Measurements from ENCODE around the gene SCN5A. TPM values are rescaled to one million over a fixed set of nuclear protein-coding genes. Genes with fewer than 3 reads are reported as not detected.

Gene SCN5A
- total and polyA plus RNA-seq, 2 experiments from 2014 or later, result 0.97 to 1.3 TPM

DNA sequence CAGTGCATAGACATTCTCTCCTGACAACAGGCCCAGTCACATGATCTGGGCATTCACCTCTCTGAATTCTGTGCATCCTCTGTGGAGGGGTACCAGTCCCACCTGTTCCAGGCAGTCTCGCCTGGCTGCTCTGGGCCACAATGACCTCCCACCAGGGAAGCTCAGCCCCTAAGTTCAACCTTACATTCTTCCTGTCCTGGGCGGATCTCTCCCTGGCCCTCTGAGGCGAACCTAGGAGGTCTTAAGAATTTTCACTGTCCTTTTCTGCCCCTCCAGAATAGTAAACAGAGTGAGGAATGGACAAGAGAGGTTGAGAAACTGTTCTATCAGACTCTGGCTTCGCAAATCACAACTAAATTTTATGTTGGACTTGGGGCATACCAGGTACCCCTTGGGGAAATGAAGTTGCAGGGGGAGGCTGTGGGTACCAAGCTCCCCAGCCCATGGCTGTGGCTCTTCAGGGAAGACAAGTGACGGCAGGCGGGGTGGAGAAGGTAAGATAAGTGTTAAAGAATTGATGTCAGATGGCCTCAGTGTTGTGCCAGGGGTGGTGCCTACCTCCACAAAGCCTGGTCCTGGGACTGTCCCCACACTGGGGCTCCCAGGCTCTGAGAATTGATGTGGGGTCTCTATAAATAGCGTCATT, 5.3 kb downstream of the SCN5A start:
- no peak for DNase-seq (ENCODE audit: low spot score)
- Histone ChIP-seq H3K79me2 (no peaks in the 10 kb centered on the region), H3K4me1 (ENCODE audit: insufficient read depth) (peaks cover 4% of the 10 kb centered on the region)

DNA sequence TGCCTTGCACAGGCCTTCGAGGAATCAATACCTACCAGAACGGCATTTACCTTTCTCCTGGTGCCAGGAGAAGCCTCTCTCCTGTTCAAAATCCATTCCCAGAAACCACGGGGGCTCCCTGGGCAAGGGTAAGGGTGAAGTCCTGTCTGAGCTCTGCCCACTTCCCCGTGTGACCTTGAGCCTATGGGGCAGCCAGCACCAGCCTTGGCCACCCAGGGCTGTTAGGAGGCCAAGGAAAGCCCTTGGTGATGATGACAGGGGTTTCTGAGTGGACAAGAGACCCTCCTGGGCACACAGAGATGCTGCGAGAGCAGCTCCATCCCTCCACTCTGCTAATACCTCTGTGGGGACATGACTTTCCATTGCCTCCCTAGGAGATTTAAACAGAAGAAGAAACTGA, 5.9 kb downstream of the SCN5A start:
- Histone ChIP-seq H3K27me3 (peaks cover 36% of the 10 kb centered on the region), H3K9me2 (replicated peaks; ENCODE audit: insufficient read depth) (no peaks in the 10 kb centered on the region), H3K27ac (no peak overlapping the region), H4K20me1 (ENCODE audit: insufficient read depth, poor library complexity, severe bottlenecking) (no peaks in the 10 kb centered on the region), H3K79me2 (no peaks in the 10 kb centered on the region), H2AFZ (no peak overlapping the region), H3K4me2 (no peak overlapping the region), H3K36me3 (replicated peaks; ENCODE audit: insufficient read depth, low read depth) (no peaks in the 10 kb centered on the region), H3K9me3 (ENCODE audit: low read depth) (no peaks in the 10 kb centered on the region), H3K4me3 (no peak overlapping the region), H3K4me1 (ENCODE audit: insufficient read depth) (no peaks in the 10 kb centered on the region)
- DNase-seq (ENCODE audit: low spot score), result no peak
- 87% methylated on average over 5 of the region's 5 CpGs for WGBS (ENCODE audit: low lambda C conversion rate, missing lambda C conversion rate)
- TF ChIP-seq EZH2phosphoT487 (IDR thresholded peaks at IDR 0.05; ENCODE audit: low read depth, severe bottlenecking, unreplicated experiment), result no peak
- TF ChIP-seq EZH2 (IDR thresholded peaks at IDR 0.05; ENCODE audit: borderline replicate concordance), result no peak
- TF ChIP-seq, protein P1, sequence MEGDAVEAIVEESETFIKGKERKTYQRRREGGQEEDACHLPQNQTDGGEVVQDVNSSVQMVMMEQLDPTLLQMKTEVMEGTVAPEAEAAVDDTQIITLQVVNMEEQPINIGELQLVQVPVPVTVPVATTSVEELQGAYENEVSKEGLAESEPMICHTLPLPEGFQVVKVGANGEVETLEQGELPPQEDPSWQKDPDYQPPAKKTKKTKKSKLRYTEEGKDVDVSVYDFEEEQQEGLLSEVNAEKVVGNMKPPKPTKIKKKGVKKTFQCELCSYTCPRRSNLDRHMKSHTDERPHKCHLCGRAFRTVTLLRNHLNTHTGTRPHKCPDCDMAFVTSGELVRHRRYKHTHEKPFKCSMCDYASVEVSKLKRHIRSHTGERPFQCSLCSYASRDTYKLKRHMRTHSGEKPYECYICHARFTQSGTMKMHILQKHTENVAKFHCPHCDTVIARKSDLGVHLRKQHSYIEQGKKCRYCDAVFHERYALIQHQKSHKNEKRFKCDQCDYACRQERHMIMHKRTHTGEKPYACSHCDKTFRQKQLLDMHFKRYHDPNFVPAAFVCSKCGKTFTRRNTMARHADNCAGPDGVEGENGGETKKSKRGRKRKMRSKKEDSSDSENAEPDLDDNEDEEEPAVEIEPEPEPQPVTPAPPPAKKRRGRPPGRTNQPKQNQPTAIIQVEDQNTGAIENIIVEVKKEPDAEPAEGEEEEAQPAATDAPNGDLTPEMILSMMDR (IDR thresholded peaks at IDR 0.05; ENCODE audit: poor library complexity), result no peak

More for the DNA sequence above, 5.3 kb downstream of the SCN5A start:
- Histone ChIP-seq H3K9me3 (ENCODE audit: low read depth) (no peaks in the 10 kb centered on the region), H3K36me3 (replicated peaks; ENCODE audit: insufficient read depth, low read depth) (no peaks in the 10 kb centered on the region), H3K27ac (no peak overlapping the region), H3K4me3 (no peak overlapping the region), H4K20me1 (ENCODE audit: insufficient read depth, poor library complexity, severe bottlenecking) (no peaks in the 10 kb centered on the region), H2AFZ (no peak overlapping the region), H3K27me3 (peaks cover 40% of the 10 kb centered on the region), H3K4me2 (no peak overlapping the region), H3K9me2 (replicated peaks; ENCODE audit: insufficient read depth) (no peaks in the 10 kb centered on the region)
- 85% methylated on average over 7 of the region's 7 CpGs for WGBS (ENCODE audit: low lambda C conversion rate, missing lambda C conversion rate)
- TF ChIP-seq EZH2phosphoT487 (IDR thresholded peaks at IDR 0.05; ENCODE audit: low read depth, severe bottlenecking, unreplicated experiment) (no peak), EZH2 (IDR thresholded peaks at IDR 0.05; ENCODE audit: borderline replicate concordance) (no peak)

DNA sequence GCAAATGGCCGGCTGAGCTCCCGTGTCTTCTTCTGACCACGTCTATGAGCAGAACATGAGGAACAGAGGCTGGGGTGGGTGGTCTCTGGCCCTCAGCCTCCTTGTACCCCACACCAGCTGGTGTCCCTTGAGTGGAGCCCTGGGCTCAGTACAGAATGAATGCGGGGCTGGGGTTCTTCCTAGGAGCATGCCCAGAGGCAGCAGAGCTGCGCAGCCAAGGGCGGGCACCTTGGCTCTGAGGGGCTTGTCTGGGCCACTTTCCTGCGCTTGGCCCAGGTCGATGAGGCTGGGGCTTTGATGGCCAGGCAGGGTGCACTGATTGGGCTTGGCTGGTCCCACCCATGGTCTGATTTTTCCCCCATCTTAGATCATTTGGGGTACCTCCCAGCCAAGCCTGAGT, 6.4 kb downstream of the SCN5A start:
- TF ChIP-seq EZH2phosphoT487 (IDR thresholded peaks at IDR 0.05; ENCODE audit: low read depth, severe bottlenecking, unreplicated experiment), result no peak
- no peak for TF ChIP-seq EZH2 (IDR thresholded peaks at IDR 0.05; ENCODE audit: borderline replicate concordance)
- TF ChIP-seq, protein P1 (IDR thresholded peaks at IDR 0.05; ENCODE audit: poor library complexity), result no peak
- 90% methylated on average over 8 of the region's 8 CpGs for WGBS (ENCODE audit: low lambda C conversion rate, missing lambda C conversion rate)

DNA sequence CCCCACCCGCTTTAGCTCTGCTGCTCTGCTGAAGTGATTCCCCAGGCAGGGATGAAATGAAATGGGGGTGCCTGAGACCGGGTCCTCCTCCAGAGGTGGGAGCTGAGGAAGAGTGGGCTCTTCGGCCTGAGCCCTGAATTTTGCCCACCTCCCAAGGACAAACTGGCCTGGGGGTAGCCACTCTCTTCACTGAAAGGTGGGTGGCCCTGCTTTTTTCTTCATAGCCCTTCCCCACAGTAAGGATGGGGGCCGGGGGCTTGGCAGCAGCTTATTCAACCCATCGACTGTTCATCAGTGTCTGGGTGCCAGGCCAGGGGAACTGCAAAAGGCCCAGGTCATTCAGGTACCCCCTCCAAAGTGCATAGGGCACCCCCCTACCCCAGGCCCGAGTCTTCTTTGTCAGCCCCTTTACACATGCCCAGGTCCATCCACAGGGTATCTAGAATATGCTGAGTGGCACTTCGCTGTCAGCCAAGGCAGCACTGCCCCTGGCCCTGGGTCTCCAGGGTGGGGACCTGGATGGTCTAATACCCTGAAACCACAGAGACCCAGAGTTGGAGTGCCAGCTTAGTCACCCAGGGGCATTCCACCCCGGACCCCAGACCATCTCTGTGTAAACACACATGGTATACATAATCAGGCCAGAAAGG, 7.9 kb downstream of the SCN5A start:
- H3K4me1 ChIP-seq (ENCODE audit: insufficient read depth), result no peaks in the 10 kb centered on the region
- H3K36me3 ChIP-seq (replicated peaks; ENCODE audit: insufficient read depth, low read depth), result no peaks in the 10 kb centered on the region
- no peak for DNase-seq (ENCODE audit: low spot score)
- TF ChIP-seq, protein P1 (IDR thresholded peaks at IDR 0.05; ENCODE audit: poor library complexity), result no peak
- TF ChIP-seq EZH2 (IDR thresholded peaks at IDR 0.05; ENCODE audit: borderline replicate concordance) (no peak), EZH2phosphoT487 (IDR thresholded peaks at IDR 0.05; ENCODE audit: low read depth, severe bottlenecking, unreplicated experiment) (no peak)
- H4K20me1 ChIP-seq (ENCODE audit: insufficient read depth, poor library complexity, severe bottlenecking), result no peaks in the 10 kb centered on the region
- no peaks in the 10 kb centered on the region for H3K79me2 ChIP-seq
- no peaks in the 10 kb centered on the region for H3K9me3 ChIP-seq (ENCODE audit: low read depth)
- H3K4me2 ChIP-seq, result no peak overlapping the region
- WGBS (ENCODE audit: low lambda C conversion rate, missing lambda C conversion rate), result 72% methylated on average over 8 of the region's 8 CpGs
- H2AFZ ChIP-seq, result no peak overlapping the region
- H3K27me3 ChIP-seq, result peaks cover 20% of the 10 kb centered on the region
- H3K4me3 ChIP-seq, result no peak overlapping the region
- no peaks in the 10 kb centered on the region for H3K9me2 ChIP-seq (replicated peaks; ENCODE audit: insufficient read depth)
- no peak overlapping the region for H3K27ac ChIP-seq

More for the DNA sequence above, 6.4 kb downstream of the SCN5A start:
- Histone ChIP-seq H2AFZ (no peak overlapping the region), H3K27me3 (peaks cover 34% of the 10 kb centered on the region), H3K9me2 (replicated peaks; ENCODE audit: insufficient read depth) (no peaks in the 10 kb centered on the region), H3K79me2 (no peaks in the 10 kb centered on the region), H3K9me3 (ENCODE audit: low read depth) (no peaks in the 10 kb centered on the region), H4K20me1 (ENCODE audit: insufficient read depth, poor library complexity, severe bottlenecking) (no peaks in the 10 kb centered on the region), H3K4me3 (no peak overlapping the region), H3K27ac (no peak overlapping the region), H3K36me3 (replicated peaks; ENCODE audit: insufficient read depth, low read depth) (no peaks in the 10 kb centered on the region), H3K4me2 (no peak overlapping the region), H3K4me1 (ENCODE audit: insufficient read depth) (no peaks in the 10 kb centered on the region)
- DNase-seq (ENCODE audit: low spot score), result no peak

Data from hepatocyte (in vitro differentiated cells).